HG03457 (cell line): Measurements from ENCODE around the gene SRPK3.

Experiments used
- ATAC-seq: cut with Tn5 transposase; IDR thresholded peaks from one replicate; pipeline ENCODE4 v1.9.1; 2021; ENCODE audit warnings: moderate number of reproducible peaks; ENCODE audit not compliant: unreplicated experiment

Gene SRPK3

DNA sequence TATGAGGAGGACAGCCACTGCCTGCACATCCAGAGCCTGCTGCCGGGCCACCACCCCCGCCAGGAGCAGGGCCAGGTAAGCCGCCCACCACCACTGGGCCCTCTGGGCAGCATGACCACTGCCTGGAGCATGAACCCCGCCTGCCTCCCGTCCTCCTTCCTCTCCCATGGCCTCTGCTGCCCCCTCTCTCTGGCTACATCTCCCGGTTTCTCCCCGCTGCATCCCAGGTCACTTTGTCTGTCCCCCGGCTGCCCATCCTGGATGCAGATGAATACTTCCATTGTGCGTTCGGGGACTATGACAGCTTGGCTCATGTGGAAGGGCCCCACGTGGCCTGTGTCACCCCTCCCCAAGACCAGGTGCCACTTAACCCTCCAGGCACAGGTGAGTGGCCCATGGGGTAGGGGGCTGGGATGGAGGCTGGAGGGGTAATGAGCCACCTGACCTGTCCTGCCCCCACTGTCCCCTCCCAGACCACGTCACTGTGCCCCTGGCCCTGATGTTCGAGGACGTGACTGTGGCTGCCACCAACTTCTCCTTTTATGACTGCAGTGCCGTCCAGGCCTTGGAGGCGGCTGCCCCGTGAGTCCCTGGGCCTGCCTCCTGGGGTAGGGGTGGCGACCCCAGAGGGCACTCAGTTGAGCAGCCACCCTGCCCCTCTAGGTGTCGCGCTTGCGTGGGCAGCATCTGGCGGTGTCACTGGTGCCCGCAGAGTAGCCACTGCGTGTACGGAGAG lies 10.8 kb upstream of the SRPK3 start:
- ATAC-seq, result no peak

DNA sequence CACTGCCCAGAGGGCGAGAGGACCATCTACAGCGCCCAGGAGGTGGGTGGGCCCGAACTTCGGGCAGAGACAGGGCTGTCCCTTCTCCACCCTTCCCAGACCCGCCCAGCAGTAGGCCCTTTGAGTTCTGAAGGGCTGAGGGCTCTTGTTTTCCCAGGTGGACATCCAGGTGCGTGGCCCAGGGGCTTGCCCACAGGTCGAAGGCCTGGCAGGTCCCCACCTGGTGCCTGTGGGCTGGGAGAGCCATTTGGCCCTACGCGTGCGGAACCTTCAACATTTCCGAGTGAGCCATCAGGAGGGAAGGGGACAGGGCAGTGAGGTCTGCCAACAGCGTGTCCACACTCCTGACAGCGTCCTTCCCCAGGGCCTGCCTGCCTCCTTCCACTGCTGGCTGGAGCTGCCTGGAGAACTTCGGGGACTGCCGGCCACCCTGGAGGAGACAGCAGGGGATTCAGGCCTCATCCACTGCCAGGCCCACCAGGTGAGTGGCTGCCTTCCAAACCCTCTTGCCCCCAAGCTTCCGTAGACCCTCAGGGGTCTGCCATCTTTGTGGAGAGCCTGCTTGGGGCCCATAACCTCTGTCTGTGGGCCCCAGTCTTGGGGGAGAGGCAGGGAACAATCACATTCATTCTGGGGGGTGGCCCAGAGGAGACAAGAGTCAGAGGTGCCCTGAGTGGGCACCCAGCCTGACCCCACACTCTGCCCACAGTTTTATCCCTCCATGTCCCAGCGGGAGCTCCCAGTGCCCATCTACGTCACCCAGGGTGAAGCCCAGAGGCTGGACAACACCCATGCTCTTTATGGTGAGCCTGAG lies 10.0 kb upstream of the SRPK3 start:
- no peak for ATAC-seq

DNA sequence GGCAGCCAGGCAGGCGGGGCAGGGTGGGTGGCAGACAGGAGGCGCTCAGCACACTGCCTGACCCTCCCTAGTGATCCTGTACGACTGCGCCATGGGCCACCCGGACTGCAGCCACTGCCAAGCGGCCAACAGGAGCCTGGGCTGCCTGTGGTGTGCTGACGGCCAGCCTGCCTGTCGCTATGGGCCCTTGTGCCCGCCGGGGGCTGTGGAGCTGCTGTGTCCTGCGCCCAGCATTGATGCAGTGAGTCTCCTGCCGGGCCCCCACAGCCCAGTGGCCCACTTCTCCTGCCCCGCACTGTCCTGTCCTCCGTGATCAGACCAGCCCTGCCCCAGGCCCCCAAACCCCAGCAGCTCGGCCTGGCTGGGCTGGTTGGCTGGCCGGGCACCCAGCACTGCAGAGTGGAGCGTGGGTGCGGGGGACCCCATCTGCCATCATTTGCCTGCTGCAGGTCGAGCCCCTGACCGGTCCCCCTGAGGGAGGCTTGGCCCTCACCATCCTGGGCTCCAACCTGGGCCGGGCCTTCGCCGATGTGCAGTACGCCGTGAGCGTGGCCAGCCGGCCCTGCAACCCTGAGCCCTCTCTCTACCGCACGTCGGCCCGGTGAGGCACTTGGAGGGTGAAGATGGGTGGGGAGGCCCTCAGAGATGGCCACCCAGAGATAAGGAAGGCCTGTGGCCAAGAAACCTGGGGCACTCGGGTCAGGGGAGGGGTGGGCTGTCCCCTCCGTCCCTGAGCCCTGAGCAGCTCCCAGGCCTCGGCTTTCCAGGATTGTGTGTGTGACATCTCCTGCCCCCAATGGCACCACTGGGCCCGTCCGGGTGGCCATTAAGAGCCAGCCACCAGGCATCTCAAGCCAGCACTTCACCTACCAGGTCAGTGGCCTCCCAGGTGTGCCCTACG lies 9.2 kb upstream of the SRPK3 start:
- ATAC-seq, result no peak

DNA sequence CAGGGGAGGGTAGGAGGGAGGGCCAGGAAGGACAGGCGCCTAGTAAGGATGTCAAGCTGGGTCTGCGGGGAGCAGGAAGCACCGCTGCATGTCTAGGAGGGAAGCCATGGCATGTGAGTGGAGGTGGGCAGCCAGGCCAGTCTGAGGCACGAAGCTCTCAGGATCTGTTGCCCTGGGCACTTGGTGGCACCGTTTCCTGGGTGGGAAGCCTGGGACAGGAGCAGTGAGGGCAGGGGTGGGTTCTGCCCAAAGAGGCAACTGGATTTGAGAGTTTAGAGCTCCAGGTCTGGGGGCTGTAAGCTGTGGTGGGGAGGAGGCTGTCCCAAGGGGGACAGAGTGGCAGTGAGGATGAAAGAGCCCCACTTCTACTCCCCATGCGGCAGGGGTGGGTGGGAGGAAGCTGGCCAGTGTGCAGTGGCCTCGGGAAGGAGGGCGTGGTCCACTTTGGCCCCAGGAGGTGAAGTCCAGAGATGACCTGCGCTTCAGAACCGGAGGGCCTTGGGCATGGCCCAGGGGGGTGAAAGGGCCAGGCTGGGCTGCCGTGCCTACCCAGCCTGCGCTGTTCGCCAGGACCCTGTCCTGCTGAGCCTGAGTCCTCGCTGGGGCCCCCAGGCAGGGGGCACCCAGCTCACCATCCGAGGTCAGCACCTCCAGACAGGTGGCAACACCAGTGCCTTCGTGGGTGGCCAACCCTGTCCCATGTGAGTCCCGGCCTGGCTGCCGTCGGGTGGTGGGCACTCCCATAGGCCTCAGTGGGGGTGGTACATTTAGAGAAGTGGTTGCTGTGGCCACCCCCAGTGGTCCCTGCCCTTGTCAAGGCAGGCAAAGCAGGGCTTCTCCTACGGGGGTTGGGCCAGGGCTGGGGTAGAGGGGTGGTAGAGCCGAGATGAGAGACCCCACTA lies 8.3 kb upstream of the SRPK3 start:
- no peak for ATAC-seq

DNA sequence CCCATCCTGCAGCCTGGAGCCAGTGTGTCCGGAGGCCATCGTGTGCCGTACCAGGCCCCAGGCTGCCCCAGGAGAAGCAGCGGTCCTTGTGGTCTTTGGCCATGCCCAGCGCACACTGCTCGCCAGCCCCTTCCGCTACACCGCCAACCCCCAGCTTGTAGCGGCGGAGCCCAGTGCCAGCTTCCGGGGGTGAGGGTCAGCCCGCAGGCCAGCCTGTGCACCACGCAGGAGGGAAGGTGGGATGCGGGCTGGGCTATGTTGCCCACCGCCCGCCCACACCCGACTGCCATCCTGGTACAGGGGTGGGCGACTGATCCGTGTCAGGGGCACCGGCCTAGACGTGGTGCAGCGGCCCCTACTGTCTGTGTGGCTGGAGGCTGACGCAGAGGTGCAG lies 7.6 kb upstream of the SRPK3 start:
- no peak for ATAC-seq

DNA sequence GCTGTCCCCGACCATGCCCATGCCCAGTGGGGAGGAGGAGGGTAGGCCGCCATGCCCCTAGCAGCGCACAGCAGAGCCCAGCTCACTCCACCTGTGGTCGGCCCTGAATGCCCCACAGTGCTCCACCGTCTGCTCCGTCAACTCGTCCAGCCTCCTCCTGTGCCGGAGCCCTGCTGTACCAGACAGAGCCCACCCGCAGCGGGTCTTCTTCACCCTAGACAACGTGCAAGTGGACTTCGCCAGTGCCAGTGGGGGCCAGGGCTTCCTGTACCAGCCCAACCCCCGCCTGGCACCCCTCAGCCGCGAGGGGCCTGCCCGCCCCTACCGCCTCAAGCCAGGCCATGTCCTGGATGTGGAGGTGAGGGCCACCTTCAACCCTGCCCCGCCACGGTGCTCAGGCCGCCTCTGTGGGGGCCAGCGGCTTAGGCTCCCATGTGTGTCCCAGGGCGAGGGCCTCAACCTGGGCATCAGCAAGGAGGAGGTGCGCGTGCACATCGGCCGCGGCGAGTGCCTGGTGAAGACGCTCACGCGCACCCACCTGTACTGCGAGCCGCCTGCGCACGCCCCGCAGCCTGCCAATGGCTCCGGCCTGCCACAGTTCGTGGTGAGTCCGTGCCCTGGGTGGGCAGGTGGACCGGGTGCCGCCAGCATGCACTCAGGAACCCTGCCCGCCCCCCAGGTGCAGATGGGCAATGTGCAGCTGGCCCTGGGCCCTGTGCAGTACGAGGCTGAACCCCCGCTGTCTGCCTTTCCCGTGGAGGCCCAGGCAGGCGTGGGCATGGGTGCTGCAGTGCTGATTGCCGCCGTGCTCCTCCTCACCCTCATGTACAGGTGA lies 6.9 kb upstream of the SRPK3 start:
- no peak for ATAC-seq

DNA sequence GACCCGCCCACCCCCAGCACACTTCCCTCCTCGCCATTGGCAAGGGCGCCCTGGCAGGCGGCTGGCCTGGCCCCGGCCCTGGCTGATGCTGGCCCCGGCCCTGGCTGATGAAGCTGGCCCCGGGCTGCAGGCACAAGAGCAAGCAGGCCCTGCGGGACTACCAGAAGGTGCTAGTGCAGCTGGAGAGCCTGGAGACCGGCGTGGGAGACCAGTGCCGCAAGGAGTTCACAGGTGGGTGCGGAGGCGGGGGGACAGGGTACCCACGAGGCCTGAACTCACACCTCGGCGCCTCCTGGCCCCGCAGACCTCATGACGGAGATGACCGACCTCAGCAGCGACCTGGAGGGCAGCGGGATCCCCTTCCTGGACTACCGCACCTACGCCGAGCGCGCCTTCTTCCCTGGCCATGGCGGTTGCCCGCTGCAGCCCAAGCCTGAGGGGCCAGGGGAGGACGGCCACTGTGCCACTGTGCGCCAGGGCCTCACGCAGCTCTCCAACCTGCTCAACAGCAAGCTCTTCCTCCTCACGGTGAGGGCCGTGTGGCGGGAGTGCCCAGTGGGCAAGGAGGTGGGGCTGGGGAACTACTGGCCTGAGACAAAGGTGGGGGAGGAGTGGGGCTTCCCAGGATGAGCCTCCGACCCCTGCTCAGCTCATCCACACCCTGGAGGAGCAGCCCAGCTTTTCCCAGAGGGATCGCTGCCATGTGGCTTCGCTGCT lies 6.1 kb upstream of the SRPK3 start:
- ATAC-seq, result no peak

DNA sequence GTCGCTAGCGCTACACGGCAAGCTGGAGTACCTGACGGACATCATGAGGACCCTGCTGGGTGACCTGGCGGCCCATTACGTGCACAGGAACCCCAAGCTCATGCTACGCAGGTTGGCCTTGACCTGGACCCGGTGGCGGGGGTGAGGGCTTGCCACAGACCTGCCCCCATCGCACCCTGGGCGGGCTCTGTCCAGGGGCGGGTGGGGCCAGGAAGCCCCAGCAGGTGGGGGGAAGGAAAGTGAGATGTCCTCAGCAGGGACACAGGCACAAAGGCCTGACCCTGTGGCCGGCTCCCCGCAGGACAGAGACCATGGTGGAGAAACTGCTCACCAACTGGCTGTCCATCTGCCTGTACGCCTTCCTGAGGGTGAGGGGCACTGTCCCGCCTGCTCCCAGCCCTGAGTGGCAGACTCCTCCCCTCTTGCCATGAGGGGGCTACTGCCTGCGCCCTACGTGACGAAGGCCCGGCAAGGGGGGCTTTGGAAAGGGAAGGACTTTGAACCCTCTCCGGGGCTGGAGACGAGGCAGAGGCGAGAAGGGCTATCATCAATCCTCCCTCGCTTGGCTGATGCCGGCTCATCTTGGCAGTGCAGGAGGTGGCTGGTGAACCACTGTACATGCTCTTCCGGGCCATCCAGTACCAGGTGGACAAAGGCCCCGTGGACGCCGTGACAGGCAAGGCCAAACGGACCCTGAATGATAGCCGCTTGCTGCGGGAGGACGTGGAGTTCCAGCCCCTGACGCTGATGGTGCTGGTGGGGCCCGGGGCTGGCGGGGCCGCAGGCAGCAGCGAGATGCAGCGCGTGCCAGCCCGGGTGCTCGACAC lies 5.3 kb upstream of the SRPK3 start:
- no peak for ATAC-seq

DNA sequence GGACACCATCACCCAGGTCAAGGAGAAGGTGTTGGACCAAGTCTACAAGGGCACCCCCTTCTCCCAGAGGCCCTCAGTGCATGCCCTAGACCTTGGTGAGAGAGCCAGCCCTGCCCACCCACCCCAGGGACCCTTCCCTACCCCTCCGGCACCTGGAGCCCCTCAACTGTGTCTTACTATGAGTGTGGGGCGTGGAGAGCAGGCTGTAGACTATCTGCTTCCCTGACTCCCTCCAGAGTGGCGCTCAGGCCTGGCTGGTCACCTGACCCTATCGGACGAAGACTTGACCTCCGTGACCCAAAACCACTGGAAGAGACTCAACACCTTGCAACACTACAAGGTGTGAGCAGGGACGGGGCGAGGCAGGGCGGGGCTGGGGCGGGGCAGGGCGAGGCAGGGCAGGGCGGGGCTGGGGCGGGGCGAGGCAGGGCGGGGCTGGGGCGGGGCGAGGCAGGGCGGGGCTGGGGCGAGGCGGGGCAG lies 4.7 kb upstream of the SRPK3 start:
- no peak for ATAC-seq

DNA sequence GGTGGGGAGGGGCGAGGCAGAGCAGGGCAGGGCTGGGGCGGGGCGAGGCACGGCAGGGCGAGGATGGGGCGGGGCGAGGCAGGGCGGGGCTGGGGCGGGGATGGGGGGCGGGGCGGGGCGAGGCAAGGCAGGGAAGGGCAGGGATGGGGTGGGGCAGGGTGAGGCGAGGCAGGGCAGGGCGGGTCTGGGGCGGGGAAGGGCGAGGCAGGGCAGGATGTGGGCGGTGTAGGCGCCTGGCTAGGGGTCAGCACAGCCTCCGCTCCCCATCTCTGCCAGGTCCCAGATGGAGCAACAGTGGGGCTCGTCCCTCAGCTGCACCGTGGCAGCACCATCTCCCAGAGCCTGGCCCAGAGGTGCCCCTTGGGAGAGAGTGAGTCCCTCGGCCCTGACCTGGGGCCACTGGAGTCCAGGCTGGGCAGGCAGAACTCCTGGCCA lies 4.2 kb upstream of the SRPK3 start:
- ATAC-seq, result no peak

DNA sequence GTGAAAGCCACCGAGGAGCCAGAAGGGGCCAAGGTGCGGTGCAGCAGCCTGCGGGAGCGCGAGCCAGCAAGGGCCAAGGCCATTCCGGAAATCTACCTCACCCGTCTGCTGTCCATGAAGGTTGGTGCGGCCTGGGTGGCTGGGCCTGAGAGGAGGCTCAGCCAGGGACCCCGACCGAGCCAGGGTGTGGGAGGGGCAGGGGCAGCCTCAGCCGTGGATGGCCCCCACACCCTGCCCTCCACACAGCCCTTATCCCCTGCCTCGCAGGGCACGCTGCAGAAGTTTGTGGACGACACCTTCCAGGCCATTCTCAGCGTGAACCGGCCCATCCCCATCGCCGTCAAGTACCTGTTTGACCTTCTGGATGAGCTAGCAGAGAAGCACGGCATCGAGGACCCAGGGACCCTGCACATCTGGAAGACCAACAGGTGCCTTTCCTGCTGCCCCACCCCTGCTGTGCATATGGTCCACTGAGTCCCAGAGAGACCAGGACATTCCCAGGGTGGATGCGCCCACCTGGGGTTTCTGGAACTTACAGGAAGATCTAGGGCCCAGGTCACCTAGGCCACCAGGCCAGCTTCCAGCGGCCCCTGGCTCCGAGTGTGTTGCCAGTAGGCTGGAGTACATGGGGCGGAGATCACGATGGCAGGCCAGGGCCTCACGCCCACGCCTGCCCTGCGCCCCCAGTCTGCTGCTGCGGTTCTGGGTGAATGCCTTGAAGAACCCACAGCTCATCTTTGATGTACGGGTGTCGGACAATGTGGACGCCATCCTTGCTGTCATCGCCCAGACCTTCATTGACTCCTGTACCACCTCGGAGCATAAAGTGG lies 3.4 kb upstream of the SRPK3 start:
- ATAC-seq, result no peak

DNA sequence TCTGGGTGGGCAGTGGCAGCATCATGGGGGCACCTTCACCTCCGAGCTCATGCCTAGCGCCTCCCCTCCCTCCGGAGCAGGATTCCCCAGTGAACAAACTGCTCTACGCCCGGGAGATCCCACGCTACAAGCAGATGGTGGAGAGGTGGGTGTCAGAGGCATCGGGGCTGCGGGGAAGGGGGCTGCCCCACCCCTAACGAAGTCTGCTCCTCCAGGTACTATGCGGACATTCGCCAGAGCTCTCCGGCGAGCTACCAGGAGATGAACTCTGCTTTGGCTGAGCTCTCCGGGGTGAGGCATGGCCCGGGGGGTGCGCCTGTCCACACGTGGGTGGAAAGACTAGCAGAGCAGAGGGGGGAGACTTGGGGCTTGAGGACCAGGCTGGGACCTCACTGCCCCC lies 2.7 kb upstream of the SRPK3 start:
- no peak for ATAC-seq

DNA sequence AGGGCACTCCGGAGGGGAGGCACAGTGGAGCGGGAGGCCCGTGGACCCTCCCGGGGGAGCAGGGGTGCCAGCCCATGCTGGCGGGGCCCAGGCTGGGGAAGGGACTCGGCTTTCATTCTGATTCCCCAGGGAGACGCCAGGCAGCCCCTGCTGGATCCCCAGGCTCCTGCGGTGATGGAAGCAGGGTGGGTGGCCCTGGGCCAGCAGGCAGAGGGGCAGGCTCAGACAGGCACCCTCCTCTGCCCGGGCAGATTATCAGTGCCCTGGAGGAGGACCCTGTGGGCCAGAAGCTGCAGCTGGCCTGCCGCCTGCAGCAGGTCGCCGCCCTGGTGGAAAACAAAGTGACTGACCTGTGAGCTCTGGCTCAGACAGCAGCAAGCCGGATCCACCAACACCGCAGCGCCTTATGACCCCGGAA lies 2.1 kb upstream of the SRPK3 start:
- ATAC-seq, result no peak

DNA sequence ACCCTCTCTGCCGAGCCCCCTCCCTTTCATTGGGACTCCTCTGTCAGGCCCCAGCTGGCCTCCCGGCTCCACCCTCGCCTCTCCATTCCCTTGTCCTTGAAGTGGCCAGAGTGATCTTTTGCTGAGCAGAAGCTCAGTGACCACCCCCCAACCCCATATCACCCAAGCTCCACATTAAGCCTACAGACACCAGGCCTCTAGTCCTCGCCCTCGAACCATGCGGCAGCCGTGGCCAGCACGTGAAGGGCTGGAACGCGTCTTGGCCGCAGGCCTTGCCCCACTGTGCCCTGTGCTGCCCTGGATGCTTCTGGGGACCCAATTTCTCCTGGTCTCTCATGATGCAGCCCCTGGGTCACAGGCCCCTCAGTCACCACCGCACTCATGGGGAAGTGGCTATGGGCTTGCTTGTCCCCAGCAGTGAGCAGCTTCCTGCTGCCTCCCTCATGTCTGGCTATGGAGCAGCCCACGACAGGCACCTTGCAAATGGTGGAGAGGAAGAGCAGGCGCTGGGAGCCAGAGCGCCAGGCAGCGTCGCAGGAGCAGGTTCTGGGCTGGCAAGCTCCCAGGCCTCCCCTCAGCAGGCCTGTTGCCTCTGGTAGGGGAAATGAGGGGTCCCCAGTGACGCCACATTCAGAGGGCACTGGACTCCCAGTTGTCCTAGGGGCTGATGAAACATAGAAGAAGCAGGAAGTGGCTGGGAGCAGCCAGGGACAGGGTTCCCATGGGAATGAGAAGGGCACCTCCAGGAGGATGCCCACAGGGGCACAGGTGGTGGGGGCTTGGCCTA lies 757 bp upstream of the SRPK3 start:
- no peak for ATAC-seq

DNA sequence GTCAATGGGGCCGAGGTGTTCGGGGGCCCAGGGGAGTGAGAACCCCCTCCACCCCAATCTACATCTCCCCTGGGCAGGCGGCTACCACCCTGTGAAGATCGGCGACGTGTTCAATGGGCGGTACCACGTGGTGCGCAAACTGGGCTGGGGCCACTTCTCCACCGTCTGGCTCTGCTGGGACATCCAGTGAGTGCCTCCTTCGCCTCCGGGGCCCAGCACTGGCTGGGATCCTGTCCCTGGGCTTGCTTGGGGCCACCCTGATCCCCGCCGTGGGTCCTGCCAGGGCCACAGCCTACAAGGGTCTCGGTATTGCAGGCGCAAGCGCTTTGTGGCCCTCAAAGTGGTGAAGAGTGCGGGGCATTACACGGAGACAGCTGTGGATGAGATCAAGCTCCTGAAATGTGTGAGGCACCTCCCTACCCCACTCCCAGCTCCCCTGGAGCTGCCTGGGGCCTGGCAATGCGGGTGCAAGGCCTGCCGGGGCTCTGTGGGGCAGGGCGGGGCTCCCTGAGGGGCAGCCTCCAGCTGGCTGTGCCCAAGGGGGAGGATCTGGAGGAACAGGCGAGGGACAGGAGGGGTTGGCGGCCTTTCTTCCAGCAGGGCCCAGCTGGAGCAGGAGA lies 697 bp downstream of the SRPK3 start:
- ATAC-seq, result no peak

DNA sequence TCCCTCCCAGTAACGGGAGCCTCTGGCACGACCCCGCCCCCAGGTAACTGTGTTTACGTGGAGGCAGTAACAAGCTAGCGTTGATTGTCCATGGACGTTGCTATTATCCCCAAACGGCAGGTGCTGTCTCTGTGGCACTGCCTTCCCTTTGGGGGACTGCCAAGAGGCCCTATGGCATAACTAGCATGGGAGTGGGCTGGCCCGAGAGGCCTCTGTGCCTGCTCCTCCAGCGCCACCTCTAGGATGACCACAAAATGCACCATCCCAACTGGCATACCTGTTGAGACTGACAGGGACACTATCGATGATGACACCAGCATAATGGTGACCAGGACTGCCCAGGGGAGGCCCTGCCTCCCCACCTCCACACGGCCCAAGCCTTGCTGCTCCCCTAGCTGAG lies 1.5 kb downstream of the SRPK3 start:
- no peak for ATAC-seq
